KMS-11 (cell line): ENCODE measurements around the gene ARID4B.
"Not testable (repeated sequence)": the region's sequence is repeated elsewhere in the genome, so short reads cannot be mapped to it uniquely, and the experiment has no call there.

Experiments used
- H2AFZ ChIP-seq: fragments of 200-600 bp; sonication (generic); 2 replicates; pipeline ENCODE4 v1.6.1; 2016; ENCODE audit warnings: antibody characterized with exemption, mixed run types, low read depth
- H3K27ac ChIP-seq: fragments of 200-600 bp; sonication (generic); 2 replicates; pipeline ENCODE4 v1.6.1; 2016; ENCODE audit warnings: mild to moderate bottlenecking, mixed run types
- H3K27me3 ChIP-seq: fragments of 200-600 bp; sonication (generic); 2 replicates; pipeline ENCODE4 v1.6.1; 2017; ENCODE audit warnings: mild to moderate bottlenecking, low read depth, mixed run types, moderate library complexity; ENCODE audit not compliant: insufficient read depth
- H3K36me3 ChIP-seq: fragments of 200-600 bp; sonication (generic); 2 replicates; pipeline ENCODE4 v1.6.1; 2017; ENCODE audit warnings: mild to moderate bottlenecking, mixed run types; ENCODE audit not compliant: insufficient read depth
- H3K4me1 ChIP-seq: fragments of 200-600 bp; sonication (generic); 2 replicates; pipeline ENCODE4 v1.6.1; 2016; ENCODE audit warnings: mild to moderate bottlenecking, low read depth, mixed run types; ENCODE audit not compliant: poor library complexity, severe bottlenecking
- H3K4me2 ChIP-seq: fragments of 200-600 bp; sonication (generic); 2 replicates; pipeline ENCODE4 v1.7.0; 2016; ENCODE audit warnings: mild to moderate bottlenecking, mixed run types
- H3K4me3 ChIP-seq: fragments of 200-600 bp; sonication (generic); IDR thresholded peaks from 2 replicates; pipeline ENCODE4 v1.6.1; 2017; ENCODE audit warnings: low read depth, low read length, mixed read lengths; ENCODE audit not compliant: insufficient read depth
- H3K79me2 ChIP-seq: fragments of 200-600 bp; sonication (generic); 2 replicates; pipeline ENCODE4 v1.6.1; 2016; ENCODE audit warnings: low read depth, mixed run types; ENCODE audit not compliant: insufficient read depth
- H3K9ac ChIP-seq: fragments of 200-600 bp; sonication (generic); 2 replicates; pipeline ENCODE4 v1.6.1; 2016; ENCODE audit warnings: mild to moderate bottlenecking, mixed run types
- H4K20me1 ChIP-seq: fragments of 200-600 bp; sonication (generic); 2 replicates; pipeline ENCODE4 v1.6.1; 2016; ENCODE audit warnings: mild to moderate bottlenecking, mixed run types; ENCODE audit not compliant: insufficient read depth
- CTCF ChIP-seq: fragments of 200-600 bp; sonication (generic); conservative IDR thresholded peaks from 2 replicates; pipeline ENCODE4 v1.6.1; 2017; ENCODE audit warnings: low read depth, mild to moderate bottlenecking, antibody characterized with exemption, low read length, moderate library complexity, mixed read lengths

The ARID4B gene

GRCh38 chr1:235270625-235271024 lies 57.4 kb downstream of the ARID4B start:
- H4K20me1 ChIP-seq = peaks cover 18% of the 10 kb centered on the region
- H3K9ac ChIP-seq = peak overlapping the region; percentile 3; the same call in 1 of the 2 replicates
- peak overlapping the region; percentile 37; the same call in 1 of the 2 replicates for H3K27ac ChIP-seq
- H3K4me3 ChIP-seq = no peak overlapping the region
- TF ChIP-seq CTCF = no peak
- peak overlapping the region; percentile 41 for H3K4me2 ChIP-seq
- H3K36me3 ChIP-seq = no peaks in the 10 kb centered on the region
- no peak overlapping the region for H2AFZ ChIP-seq
- peaks cover 38% of the 10 kb centered on the region for H3K4me1 ChIP-seq
- H3K79me2 ChIP-seq = peaks cover 87% of the 10 kb centered on the region
- H3K27me3 ChIP-seq = no peaks in the 10 kb centered on the region

- Histone ChIP-seq H4K20me1 (peaks cover 12% of the 10 kb centered on the region; the same call in 1 of the 2 replicates), H3K27ac (peak overlapping the region; percentile 37; the same call in 1 of the 2 replicates), H3K79me2 (peaks cover 87% of the 10 kb centered on the region), H3K4me2 (peak overlapping the region; percentile 41; the same call in 1 of the 2 replicates), H3K4me1 (peaks cover 32% of the 10 kb centered on the region)
- not testable (repeated sequence) for H3K27me3 ChIP-seq, H3K36me3 ChIP-seq, H3K4me3 ChIP-seq, H2AFZ ChIP-seq, H3K9ac ChIP-seq
Observed at GRCh38 chr1:235269990-235270389, 58.0 kb downstream of the ARID4B start.

GRCh38 chr1:235268379-235269125 lies 59.4 kb downstream of the ARID4B start:
- H3K27ac ChIP-seq = no peak overlapping the region
- peaks cover 24% of the 10 kb centered on the region for H3K4me1 ChIP-seq
- H3K9ac ChIP-seq = no peak overlapping the region
- peaks cover 10% of the 10 kb centered on the region; the same call in 1 of the 2 replicates for H4K20me1 ChIP-seq
- no peak for TF ChIP-seq CTCF
- H2AFZ ChIP-seq = no peak overlapping the region
- H3K4me3 ChIP-seq = no peak overlapping the region
- no peak overlapping the region for H3K4me2 ChIP-seq
- H3K79me2 ChIP-seq = peaks cover 89% of the 10 kb centered on the region
- no peaks in the 10 kb centered on the region for H3K27me3 ChIP-seq
- no peaks in the 10 kb centered on the region for H3K36me3 ChIP-seq

GRCh38 chr1:235266967-235267366 lies 61.0 kb downstream of the ARID4B start:
- no peak overlapping the region for H3K9ac ChIP-seq
- H3K36me3 ChIP-seq = no peaks in the 10 kb centered on the region
- no peak overlapping the region for H3K4me2 ChIP-seq
- TF ChIP-seq CTCF = no peak
- H3K27ac ChIP-seq = no peak overlapping the region
- peaks cover 5% of the 10 kb centered on the region; the same call in 1 of the 2 replicates for H4K20me1 ChIP-seq
- H2AFZ ChIP-seq = no peak overlapping the region
- peaks cover 91% of the 10 kb centered on the region for H3K79me2 ChIP-seq
- no peak overlapping the region for H3K4me3 ChIP-seq
- H3K27me3 ChIP-seq = no peaks in the 10 kb centered on the region
- H3K4me1 ChIP-seq = peaks cover 26% of the 10 kb centered on the region

- Histone ChIP-seq H3K79me2 (peaks cover 93% of the 10 kb centered on the region), H3K9ac (no peak overlapping the region), H3K4me1 (peaks cover 25% of the 10 kb centered on the region), H3K27me3 (no peaks in the 10 kb centered on the region), H4K20me1 (0 out of 2 replicates have a peak, but pooled peaks cover 4% of the 10 kb centered on the region), H2AFZ (no peak overlapping the region), H3K4me3 (no peak overlapping the region), H3K27ac (no peak overlapping the region), H3K36me3 (no peaks in the 10 kb centered on the region), H3K4me2 (no peak overlapping the region)
- TF ChIP-seq CTCF = no peak
Observed at GRCh38 chr1:235266325-235266724, 61.7 kb downstream of the ARID4B start.
